Activated CD8-positive, alpha-beta T cell treated with anti-CD3 and anti-CD28 coated beads for 36 hours (primary cell): ENCODE measurements around the gene CALN1. TPM values are rescaled to one million over a fixed set of nuclear protein-coding genes. Genes with fewer than 3 reads are reported as not detected.

Experiments used
- ATAC-seq: fragments of 200-7000 bp; cut with Tn5 transposase; one replicate; pipeline ENCODE4 v1.10.0; 2021; ENCODE audit warnings: mild to moderate bottlenecking, moderate library complexity
- CTCF ChIA-PET: fragments of 350-600 bp; sonication (Branson Sonifier 250); formaldehyde crosslinking; loops from one replicate; lab custom pipeline; 2021; ENCODE audit warnings: antibody characterized with exemption; lab: Charles Lee
- POLR2A ChIA-PET: fragments of 350-600 bp; sonication (Branson Sonifier 250); formaldehyde crosslinking; loops from one replicate; lab custom pipeline; 2021; ENCODE audit warnings: antibody characterized with exemption; lab: Charles Lee
- DNase-seq: peaks from one replicate; pipeline ENCODE4 v3.0.0-alpha.2; 2020
- H3K27ac Mint-ChIP-seq: one replicate; pipeline ENCODE4 v1.8.0; 2021; ENCODE audit warnings: mild to moderate bottlenecking, mixed read lengths
- H3K27me3 Mint-ChIP-seq: one replicate; pipeline ENCODE4 v1.8.0; 2021; ENCODE audit warnings: mixed read lengths
- H3K36me3 Mint-ChIP-seq: one replicate; pipeline ENCODE4 v1.8.0; 2021; ENCODE audit warnings: low read depth, mixed read lengths
- H3K4me1 Mint-ChIP-seq: one replicate; pipeline ENCODE4 v1.8.0; 2021; ENCODE audit warnings: low read depth, mixed read lengths
- H3K4me3 Mint-ChIP-seq: one replicate; pipeline ENCODE4 v1.8.0; 2021; ENCODE audit warnings: mild to moderate bottlenecking, moderate library complexity, mixed read lengths
- H3K9me3 Mint-ChIP-seq: one replicate; pipeline ENCODE4 v1.8.0; 2021; ENCODE audit warnings: mixed read lengths
- CTCF ChIP-seq: fragments of 200-600 bp; IDR thresholded peaks from one replicate; pipeline ENCODE4 v1.8.0; 2022; ENCODE audit warnings: antibody characterized with exemption, mild to moderate bottlenecking
- intact Hi-C: fragments of 100-400 bp; cut with micrococcal nuclease; formaldehyde crosslinking; loops from one replicate; pipeline ENCODE4 v1.10.0; 2022
- total RNA-seq, 2 experiments: library from RNA; stranded (reverse); gene quantifications; one replicate each; pipeline ENCODE4 v1.2.3, GENCODE V29; 2021

Gene CALN1
- total RNA-seq, 2 experiments from 2014 or later = 0.02 to 0.16 TPM

GRCh38 chr7:72023926-72024325 is 388.2 kb downstream of the CALN1 start:
- no peaks in the 10 kb centered on the region for H3K27me3 Mint-ChIP-seq
- ATAC-seq (no peak), DNase-seq (no peak)
- CTCF ChIA-PET = no interaction called here
- H3K4me3 Mint-ChIP-seq = no peak overlapping the region
- POLR2A ChIA-PET = interaction anchor here (1.0 kb wide), 1 partner anchor 10 kb away, joined by 3 read pairs; no protein-coding TSS in a partner anchor
- peaks cover 4% of the 10 kb centered on the region for H3K9me3 Mint-ChIP-seq
- intact Hi-C loops = no loop called here
- H3K27ac Mint-ChIP-seq = no peak overlapping the region
- TF ChIP-seq CTCF = no peak
- H3K36me3 Mint-ChIP-seq = no peaks in the 10 kb centered on the region
- H3K4me1 Mint-ChIP-seq = no peaks in the 10 kb centered on the region

GRCh38 chr7:72021716-72022115 is 390.4 kb downstream of the CALN1 start:
- DNase-seq (no peak), ATAC-seq (no peak)
- CTCF ChIA-PET = no interaction called here
- Mint-ChIP-seq H3K9me3 (peaks cover 2% of the 10 kb centered on the region), H3K4me3 (no peak overlapping the region), H3K4me1 (no peaks in the 10 kb centered on the region), H3K36me3 (no peaks in the 10 kb centered on the region), H3K27me3 (no peaks in the 10 kb centered on the region), H3K27ac (no peak overlapping the region)
- intact Hi-C loops = no loop called here
- TF ChIP-seq CTCF = no peak
- POLR2A ChIA-PET = no interaction called here

- DNase-seq = no peak
- no peaks in the 10 kb centered on the region for H3K9me3 Mint-ChIP-seq
- H3K36me3 Mint-ChIP-seq = no peaks in the 10 kb centered on the region
- POLR2A ChIA-PET = no interaction called here
- H3K4me1 Mint-ChIP-seq = no peaks in the 10 kb centered on the region
- H3K4me3 Mint-ChIP-seq = no peak overlapping the region
- H3K27me3 Mint-ChIP-seq = no peaks in the 10 kb centered on the region
- H3K27ac Mint-ChIP-seq = no peak overlapping the region
- ATAC-seq = no peak
- CTCF ChIA-PET = no interaction called here
- intact Hi-C loops = no loop called here
- no peak for TF ChIP-seq CTCF
These were observed 391.8 kb downstream of the CALN1 start for GRCh38 chr7:72020311-72020710.

- Mint-ChIP-seq H3K36me3 (no peaks in the 10 kb centered on the region), H3K4me1 (no peaks in the 10 kb centered on the region), H3K9me3 (no peaks in the 10 kb centered on the region), H3K27me3 (no peaks in the 10 kb centered on the region), H3K27ac (no peak overlapping the region), H3K4me3 (no peak overlapping the region)
- intact Hi-C loops = no loop called here
- DNase-seq = no peak
- no peak for ATAC-seq
- POLR2A ChIA-PET = no interaction called here
- CTCF ChIA-PET = no interaction called here
- no peak for TF ChIP-seq CTCF
These were observed 392.7 kb downstream of the CALN1 start for GRCh38 chr7:72019436-72019835.

GRCh38 chr7:72017756-72018155 is 394.4 kb downstream of the CALN1 start:
- no peaks in the 10 kb centered on the region for H3K36me3 Mint-ChIP-seq
- H3K27ac Mint-ChIP-seq = no peak overlapping the region
- DNase-seq (no peak), ATAC-seq (no peak)
- CTCF ChIA-PET = no interaction called here
- H3K27me3 Mint-ChIP-seq = no peaks in the 10 kb centered on the region
- POLR2A ChIA-PET = no interaction called here
- no peak for TF ChIP-seq CTCF
- H3K4me3 Mint-ChIP-seq = no peak overlapping the region
- no peaks in the 10 kb centered on the region for H3K4me1 Mint-ChIP-seq
- H3K9me3 Mint-ChIP-seq = no peaks in the 10 kb centered on the region
- intact Hi-C loops = no loop called here
